HG03342 (cell line): Measurements from ENCODE around the gene MYO18B.

Experiments used
- ATAC-seq: cut with Tn5 transposase; IDR thresholded peaks from one replicate; pipeline ENCODE4 v1.9.1; 2021; ENCODE audit warnings: mild to moderate bottlenecking, moderate library complexity; ENCODE audit not compliant: unreplicated experiment

Gene MYO18B

GRCh38 chr22:25712661-25713400, 29.2 kb upstream of the MYO18B start:
- no peak for ATAC-seq

GRCh38 chr22:25714070-25714469, 27.9 kb upstream of the MYO18B start:
- no peak for ATAC-seq

GRCh38 chr22:25714739-25715138, 27.2 kb upstream of the MYO18B start:
- no peak for ATAC-seq

- ATAC-seq = no peak
These were observed 25.4 kb upstream of the MYO18B start for GRCh38 chr22:25716637-25717036.

- ATAC-seq = no peak
These were observed 23.7 kb upstream of the MYO18B start for GRCh38 chr22:25718135-25718840.

GRCh38 chr22:25722223-25722622, 19.8 kb upstream of the MYO18B start:
- ATAC-seq = no peak

GRCh38 chr22:25722626-25723025, 19.4 kb upstream of the MYO18B start:
- ATAC-seq = no peak

- no peak for ATAC-seq
These were observed 15.7 kb upstream of the MYO18B start for GRCh38 chr22:25726241-25726640.

GRCh38 chr22:25728071-25728470, 13.9 kb upstream of the MYO18B start:
- no peak for ATAC-seq

GRCh38 chr22:25729016-25729995, 12.7 kb upstream of the MYO18B start:
- ATAC-seq = no peak

GRCh38 chr22:25735650-25736049, 6.3 kb upstream of the MYO18B start:
- ATAC-seq = no peak

- ATAC-seq = no peak
These were observed 5.5 kb upstream of the MYO18B start for GRCh38 chr22:25736378-25737011.

- no peak for ATAC-seq
These were observed 2.2 kb upstream of the MYO18B start for GRCh38 chr22:25739659-25740344.

- ATAC-seq = no peak
These were observed 1.1 kb downstream of the MYO18B start for GRCh38 chr22:25742918-25743708.

- no peak for ATAC-seq
These were observed 2.7 kb downstream of the MYO18B start for GRCh38 chr22:25744694-25745093.

GRCh38 chr22:25745341-25746011, 3.5 kb downstream of the MYO18B start:
- ATAC-seq = no peak

GRCh38 chr22:25746012-25746373, 4.0 kb downstream of the MYO18B start:
- ATAC-seq = no peak

GRCh38 chr22:25747245-25747944, 5.4 kb downstream of the MYO18B start:
- ATAC-seq = no peak
